Endothelial cell of umbilical vein (primary cell): Measurements from ENCODE around the gene SLC35F3.

Source experiments
- CTCF ChIP-seq, 2 donors: IDR thresholded peaks; 1 replicate in 1 of 2; 2 replicates in 1 of 2; pipeline ENCODE4 v1.5.1; 2011; ENCODE audit warnings: low read length in 2 of 2, mild to moderate bottlenecking in 2 of 2, moderate library complexity in 2 of 2, control low read depth in 1 of 2, inconsistent platforms in 1 of 2, low read depth in 1 of 2; ENCODE audit not compliant: insufficient read depth in 1 of 2; ENCODE audit errors: extremely low read depth in 1 of 2
- EZH2 ChIP-seq: IDR thresholded peaks from 2 replicates; pipeline ENCODE4 v1.6.1; 2012; ENCODE audit warnings: borderline replicate concordance, low read depth, mild to moderate bottlenecking, moderate library complexity, low read length, inconsistent platforms; ENCODE audit not compliant: severe bottlenecking
- JUN ChIP-seq: IDR thresholded peaks from 2 replicates; pipeline ENCODE4 v1.6.1; 2011; ENCODE audit warnings: borderline replicate concordance, low read depth; ENCODE audit not compliant: insufficient read length, insufficient read depth
- MAX ChIP-seq: IDR thresholded peaks from 2 replicates; pipeline ENCODE4 v1.6.1; 2011; ENCODE audit not compliant: insufficient read depth, insufficient read length
- POLR2A ChIP-seq: IDR thresholded peaks from 2 replicates; pipeline ENCODE4 v1.6.1; 2012; ENCODE audit warnings: low read depth, mild to moderate bottlenecking, control low read depth, low read length
- POLR2AphosphoS5 ChIP-seq: IDR thresholded peaks from 2 replicates; pipeline ENCODE4 v1.6.1; 2012; ENCODE audit warnings: low read depth, mild to moderate bottlenecking, control low read depth, low read length, moderate library complexity; ENCODE audit not compliant: insufficient read depth

GRCh38 chr1:233885196-233885920, 19.1 kb upstream of the SLC35F3 start:
- TF ChIP-seq JUN: no peak
- TF ChIP-seq CTCF (IDR thresholded peaks at IDR 0.05; ENCODE audit: extremely low read depth in 1 of 2, insufficient read depth in 1 of 2, low read depth in 1 of 2, low read length in 2 of 2): no peak
- TF ChIP-seq POLR2AphosphoS5: no peak
- no peak for TF ChIP-seq POLR2A
- TF ChIP-seq EZH2: no peak
- TF ChIP-seq MAX: no peak
